HG03103 (cell line): Measurements from ENCODE around the gene ASGR1.
A peak's percentile ranks its signal among the peaks of the same experiment; 100 is the strongest.

Experiments used
- ATAC-seq: cut with Tn5 transposase; IDR thresholded peaks from one replicate; pipeline ENCODE4 v1.9.1; 2021; ENCODE audit warnings: low read depth; ENCODE audit not compliant: unreplicated experiment

ASGR1 gene, protein sequence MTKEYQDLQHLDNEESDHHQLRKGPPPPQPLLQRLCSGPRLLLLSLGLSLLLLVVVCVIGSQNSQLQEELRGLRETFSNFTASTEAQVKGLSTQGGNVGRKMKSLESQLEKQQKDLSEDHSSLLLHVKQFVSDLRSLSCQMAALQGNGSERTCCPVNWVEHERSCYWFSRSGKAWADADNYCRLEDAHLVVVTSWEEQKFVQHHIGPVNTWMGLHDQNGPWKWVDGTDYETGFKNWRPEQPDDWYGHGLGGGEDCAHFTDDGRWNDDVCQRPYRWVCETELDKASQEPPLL

DNA sequence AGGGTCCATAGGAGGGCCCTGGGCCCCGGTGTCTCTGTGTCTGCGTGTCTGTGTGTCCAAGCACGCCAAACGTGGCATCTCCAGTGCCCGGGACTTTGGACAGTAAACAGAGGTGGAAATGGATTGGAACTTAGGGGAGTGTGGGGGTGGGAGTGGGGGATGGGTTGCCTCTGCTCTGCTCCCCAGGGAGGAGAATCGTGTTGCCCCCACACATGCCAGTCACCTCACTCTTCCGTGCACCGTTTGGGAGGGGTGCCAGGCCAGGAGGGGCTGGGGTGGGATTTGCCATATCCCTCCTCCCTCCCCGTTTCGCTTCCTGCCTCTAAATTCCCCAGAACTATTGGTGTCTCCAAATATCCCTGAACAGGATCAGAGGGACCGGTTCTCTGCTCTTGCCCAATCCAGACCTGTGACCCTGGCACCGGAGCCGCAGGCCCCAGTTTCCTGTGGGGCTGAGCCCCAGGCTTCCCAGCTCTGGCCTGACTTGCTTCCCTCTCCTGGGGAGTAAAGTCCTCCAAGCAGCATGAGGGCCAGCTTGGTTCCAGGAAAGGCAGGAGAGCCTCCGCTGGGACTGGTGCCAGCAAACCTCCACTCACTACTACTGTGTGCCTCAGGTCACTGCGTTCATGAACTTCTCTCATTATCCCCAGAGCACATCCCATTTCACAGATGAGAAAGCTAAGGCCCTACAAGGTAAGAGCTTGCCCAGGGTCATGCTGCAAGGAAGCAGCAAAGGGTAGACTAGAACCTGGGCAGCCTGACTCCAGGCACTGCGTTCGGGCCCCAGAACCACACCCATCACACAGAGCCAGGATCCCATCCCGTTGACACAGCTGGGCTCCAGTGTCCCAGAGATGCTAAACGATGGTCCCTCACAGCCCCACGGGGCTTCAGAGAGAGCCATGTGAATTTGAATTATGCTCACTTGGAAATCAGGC lies at the start of gene ASGR1:
TSS of gene ASGR1 (minus strand) at position 54 of the 938 bp plus-strand sequence. CDS start 807 bp downstream, outside the sequence.
- ATAC-seq, result no peak

DNA sequence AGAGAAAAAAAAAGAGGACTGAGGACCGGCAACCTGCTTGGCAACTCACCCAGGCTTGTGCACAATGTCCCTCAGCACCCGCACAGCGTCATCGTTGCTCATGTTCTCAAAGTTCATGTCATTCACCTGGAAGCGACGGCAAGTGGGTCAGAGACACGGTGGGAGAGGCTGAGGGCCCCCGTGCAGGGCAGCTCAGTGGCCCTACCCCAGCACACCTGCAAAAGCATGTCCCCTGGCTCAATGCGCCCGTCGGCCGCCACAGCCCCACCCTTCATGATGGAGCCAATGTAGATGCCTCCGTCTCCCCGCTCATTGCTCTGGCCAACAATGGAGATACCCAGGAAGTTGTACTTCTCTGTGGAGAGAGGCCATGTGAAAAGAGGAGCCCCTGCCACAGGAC lies 49.8 kb upstream of the ASGR1 start:
- ATAC-seq, result no peak

DNA sequence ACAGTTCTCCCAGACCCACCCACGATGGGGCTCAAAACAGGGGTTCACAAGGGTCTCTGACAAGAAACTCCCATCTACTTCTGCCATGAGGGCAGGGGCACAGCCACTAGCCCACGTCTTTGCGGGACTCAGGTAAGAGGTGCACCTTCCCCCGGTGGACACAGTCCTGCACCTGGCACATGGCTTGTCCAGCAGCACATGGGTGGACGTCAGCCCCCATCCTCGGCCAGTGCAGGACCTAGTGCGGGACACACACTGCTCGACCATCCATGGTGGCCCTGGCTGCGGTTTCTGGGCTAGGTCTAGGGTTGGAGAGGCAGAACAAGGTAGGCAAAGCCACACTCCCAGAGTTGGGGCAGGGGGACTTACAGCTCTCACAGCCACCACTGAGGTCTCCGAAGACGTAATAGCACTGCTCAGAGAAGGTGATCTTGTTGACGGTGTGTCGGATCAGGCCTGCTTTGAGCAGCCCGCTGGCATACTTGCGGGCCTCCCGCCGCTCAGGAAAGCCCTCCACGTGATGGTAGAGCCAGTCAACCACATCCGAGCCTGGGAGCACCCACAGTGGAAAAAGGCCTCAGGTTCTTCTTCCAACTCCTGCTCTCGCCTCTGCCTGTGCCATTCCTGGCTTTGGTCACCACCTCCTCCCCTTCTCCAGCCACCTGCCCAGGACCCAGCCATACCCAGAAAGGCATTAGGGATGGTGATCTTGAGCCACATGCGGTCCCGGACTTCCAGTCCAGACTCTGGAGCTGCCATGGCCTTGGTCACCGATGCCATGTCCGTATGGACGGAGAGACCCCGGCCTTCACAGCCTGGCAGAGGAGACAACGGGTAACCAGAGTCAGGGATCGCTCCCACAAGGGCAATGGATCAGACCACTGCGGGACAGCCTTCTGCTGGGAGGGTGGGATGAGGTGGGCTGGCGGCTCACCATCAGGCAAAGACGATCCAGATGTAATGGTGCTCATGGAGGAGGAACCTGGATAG lies 47.8 kb upstream of the ASGR1 start:
- ATAC-seq, result no peak

DNA sequence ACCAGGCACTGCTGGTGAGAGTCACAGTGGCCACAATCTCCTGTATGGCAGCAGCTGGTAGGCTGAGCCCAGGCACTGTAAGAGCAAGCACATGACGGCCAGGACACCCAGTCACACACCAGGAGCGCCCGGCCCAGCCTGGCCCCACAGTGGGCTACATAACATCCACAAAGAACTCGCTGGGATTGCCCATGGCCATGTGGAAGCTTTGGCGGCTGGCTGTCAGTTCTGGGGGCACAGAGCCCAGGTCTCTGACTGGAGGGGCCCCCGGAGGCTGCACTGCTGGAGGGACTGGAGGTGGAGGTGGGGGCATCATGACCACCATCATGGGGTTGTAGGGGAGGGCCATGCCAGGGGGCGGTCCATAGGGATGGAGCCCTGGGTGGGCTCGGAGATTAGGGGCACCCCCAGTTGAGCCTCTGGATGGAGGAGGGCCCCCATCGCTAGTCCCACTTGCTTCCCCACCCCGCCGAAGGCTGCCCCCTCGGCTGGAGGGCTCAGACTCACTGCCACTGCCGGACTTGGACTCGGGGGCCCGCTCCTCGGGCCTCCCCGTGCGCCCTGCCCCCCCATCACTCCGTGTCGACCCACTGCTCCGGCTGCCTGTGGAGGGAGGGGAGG lies 46.7 kb upstream of the ASGR1 start:
- ATAC-seq, result no peak

DNA sequence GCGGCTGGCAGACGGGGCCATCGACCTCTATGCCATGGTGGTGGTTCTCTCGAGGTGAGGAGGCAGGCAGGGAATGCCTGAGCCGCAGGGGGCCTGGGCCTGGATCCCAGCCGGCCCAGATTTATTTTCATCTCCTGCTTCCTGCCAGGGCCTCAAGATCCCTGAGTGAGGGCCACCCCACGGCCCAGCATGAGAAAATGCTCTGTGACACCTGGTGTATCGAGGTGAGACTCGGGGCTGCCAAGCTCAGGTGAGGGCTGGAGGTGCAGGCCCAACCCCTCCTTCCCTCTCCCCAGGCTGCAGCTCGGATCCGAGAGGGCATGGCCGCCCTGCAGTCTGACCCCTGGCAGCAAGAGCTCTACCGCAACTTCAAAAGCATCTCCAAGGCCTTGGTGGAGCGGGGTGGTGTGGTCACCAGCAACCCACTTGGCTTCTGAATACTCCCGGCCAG lies 45.5 kb upstream of the ASGR1 start:
- ATAC-seq, result no peak

DNA sequence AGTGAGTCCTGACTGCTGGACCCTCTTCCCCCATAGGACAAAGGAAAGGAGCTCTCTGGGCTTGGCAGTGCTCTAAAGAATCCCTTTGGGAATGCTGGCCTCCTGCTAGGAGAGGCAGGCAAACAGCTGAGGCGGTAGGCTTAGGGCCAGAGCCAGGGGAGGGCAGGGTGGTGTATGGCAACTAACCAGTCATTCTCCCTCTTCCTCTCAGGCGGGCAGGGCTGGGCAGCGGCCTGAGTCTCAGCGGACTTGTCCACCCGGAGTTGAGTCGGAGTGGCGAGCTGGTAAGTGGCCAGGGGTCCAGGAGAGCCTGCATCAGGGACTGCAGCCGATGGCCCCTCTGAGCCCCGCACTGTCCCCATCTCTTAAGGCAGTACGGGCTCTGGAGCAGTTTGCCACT lies 44.9 kb upstream of the ASGR1 start:
- ATAC-seq, result no peak

DNA sequence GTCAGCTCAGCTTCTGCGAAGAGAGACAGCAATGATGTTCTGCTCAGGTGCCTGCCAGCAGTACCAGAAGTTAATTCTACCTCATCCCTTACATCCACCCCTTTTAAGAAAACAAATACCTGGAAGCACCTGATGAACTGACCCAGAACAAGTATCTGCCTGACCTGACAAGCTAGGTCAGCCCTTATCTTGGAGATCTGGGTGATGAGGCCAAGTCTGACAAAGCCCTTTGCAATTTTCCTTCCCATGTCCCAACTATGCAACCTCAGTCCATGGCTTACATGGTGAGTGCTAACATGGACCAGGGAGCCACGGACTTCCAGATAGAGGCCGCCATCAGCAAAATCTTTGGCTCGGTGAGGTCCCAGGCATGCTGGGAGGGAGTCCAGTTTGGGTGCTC lies 44.2 kb upstream of the ASGR1 start:
- no peak for ATAC-seq

DNA sequence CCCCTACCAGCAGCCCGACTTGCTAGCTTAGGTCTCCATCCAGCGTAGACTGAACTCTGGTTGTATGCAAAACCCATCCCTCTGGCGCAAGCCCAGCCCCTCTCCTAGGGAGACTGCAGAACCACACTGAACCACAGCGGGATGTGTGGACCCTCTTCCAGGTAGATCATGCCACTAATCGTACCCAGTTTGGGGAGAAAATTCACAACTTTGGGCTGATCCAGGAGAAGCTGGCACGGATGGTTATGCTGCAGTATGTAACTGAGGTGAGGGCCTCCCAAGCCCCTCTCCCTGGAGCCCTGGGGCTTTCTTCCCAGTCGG lies 43.8 kb upstream of the ASGR1 start:
- ATAC-seq, result no peak

DNA sequence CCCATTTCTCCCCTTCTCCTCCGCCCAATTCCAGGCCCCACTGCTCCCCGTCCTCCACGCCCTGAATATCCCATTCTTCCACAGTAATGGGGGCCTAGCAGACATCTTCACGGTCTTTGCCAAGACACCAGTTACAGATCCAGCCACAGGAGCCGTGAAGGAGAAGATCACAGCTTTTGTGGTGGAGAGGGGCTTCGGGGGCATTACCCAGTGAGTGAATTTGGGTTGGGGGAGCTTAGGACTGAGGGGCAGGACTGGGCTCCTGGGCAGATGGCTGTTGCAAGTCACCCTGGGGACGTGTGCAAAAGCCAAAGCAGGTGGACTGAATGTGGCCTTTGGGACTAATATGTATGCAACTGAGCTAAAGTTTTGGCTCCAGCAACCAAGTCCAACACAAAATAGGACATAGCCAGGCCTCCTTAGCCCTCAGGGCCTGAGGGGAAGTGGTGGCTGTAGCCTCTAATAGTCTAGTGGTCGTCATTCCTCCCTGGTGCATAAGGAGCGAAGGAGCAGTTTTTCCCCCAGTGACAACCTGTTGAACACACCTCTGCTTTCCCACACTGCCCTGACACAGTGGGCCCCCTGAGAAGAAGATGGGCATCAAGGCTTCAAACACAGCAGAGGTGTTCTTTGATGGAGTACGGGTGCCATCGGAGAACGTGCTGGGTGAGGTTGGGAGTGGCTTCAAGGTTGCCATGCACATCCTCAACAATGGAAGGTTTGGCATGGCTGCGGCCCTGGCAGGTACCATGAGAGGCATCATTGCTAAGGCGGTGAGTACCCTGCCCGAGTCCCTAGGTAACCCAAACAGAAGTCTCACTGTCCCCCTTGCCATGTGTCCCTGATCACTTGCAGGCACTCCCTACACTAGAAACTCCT lies 43.2 kb upstream of the ASGR1 start:
- ATAC-seq, result no peak

DNA sequence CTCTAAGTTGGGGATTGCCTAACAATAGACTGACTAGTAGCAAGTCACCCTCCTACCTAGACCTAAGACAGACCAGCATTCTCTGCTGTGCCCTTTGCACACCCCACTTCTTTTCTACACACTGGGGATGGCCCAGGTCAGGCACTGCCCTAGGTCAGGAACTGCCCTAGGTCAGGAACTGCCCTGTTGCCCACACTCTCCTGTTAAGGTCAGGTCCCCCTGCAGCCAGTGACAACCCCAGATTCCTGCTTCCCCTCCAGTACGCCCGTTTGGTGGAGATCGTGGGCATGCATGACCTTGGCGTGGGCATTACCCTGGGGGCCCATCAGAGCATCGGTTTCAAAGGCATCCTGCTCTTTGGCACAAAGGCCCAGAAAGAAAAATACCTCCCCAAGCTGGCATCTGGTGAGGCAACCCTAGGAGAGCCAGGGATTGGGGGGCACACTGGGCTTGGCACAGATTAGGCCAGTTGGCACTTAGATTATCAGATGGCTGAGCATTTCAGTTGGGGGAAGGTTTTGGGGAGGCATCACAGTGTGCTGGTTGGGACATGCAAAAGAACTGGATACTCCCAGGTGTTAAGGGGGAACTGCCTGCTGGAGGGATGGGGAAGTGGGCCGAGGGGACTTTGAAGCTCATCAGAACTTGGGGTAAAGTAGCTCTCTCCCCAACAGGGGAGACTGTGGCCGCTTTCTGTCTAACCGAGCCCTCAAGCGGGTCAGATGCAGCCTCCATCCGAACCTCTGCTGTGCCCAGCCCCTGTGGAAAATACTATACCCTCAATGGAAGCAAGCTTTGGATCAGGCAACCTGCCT lies 42.3 kb upstream of the ASGR1 start:
- no peak for ATAC-seq

DNA sequence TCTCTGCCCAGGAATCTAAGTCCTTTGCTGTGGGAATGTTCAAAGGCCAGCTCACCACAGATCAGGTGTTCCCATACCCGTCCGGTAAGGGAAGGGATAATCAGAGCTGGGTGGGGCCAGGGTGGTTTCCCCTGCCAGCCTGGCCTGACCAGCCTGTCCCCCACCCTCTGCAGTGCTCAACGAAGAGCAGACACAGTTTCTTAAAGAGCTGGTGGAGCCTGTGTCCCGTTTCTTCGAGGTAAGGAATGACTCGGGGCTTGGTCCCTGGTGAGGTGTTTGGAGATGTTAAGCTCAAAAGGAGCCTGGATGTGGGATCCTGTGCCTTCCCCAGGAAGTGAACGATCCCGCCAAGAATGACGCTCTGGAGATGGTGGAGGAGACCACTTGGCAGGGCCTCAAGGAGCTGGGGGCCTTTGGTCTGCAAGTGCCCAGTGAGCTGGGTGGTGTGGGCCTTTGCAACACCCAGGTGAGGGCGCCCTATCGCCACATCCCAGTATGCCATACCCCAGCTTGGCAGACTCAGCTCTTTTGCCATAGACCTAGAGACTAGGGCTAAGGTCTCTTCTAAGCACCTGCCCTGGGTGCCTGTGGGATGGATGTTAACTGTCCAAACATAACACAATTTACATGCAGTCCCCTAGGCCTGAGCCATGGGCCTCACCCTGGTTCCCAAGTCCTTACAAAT lies 41.6 kb upstream of the ASGR1 start:
- ATAC-seq, result no peak

DNA sequence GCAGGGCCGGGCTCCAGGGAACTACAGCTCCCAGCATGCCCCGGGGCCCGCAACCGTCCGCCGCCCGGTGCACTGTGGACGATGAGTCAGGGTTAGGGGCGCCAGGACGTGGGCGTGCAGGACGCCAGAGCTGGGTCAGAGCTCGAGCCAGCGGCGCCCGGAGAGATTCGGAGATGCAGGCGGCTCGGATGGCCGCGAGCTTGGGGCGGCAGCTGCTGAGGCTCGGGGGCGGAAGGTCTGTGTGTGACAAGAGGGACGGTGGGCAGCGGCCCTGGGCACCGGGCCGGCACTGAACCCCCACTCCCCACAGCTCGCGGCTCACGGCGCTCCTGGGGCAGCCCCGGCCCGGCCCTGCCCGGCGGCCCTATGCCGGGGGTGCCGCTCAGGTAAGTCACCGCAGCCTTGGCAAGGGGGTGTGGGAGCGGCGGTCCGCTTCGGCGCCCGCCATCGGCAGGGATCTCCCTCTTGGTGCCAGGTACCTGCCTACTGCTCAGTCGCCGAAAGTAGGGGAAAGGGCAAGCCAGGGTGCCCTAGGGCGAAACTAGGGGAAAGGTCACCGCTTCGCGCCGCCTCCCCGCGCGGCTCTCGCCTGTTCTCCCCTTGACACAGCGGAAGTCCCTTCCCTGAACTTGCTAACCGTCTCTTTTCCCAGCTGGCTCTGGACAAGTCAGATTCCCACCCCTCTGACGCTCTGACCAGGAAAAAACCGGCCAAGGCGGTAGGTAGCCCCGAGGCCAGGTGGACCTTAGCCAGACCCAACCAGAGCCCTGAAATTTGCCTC lies 40.8 kb upstream of the ASGR1 start, which contains the start of the genes ACADVL and DLG4:
TSS of gene ACADVL (plus strand) at position 127 of the 781 bp plus-strand sequence. CDS start at position 174, 47 bp downstream.
TSS of gene DLG4 (minus strand) at position 25 of the 781 bp plus-strand sequence.
- peak; percentile 71 for ATAC-seq

DNA sequence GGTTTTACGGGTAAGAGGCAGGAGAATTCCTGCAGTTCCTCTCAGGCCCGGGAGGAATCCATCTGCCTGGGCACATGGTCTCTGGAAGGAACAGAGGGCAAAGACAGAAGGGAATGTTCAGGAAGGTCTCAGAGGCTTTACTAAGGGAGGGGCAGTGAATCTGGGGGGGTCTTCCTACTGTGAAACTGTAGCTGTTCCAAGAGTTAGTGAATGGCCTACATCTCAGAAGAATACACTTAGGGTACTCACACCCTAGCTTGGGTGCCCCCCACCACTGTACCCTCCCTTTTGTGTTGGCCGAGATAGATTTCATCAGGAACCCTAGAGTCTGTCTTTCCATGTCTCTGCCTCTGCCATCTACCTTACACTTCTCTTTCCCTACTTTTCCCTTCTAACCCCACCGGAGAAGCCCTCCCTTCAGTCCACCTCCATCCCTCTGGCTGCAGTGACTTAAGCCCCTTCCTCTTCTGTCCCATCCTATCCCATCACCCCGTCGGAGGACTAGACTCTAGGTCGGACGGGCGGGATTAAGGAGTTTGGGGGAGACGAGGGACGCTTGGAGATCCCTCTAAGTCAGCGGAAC lies 40.1 kb upstream of the ASGR1 start:
- ATAC-seq, result no peak

DNA sequence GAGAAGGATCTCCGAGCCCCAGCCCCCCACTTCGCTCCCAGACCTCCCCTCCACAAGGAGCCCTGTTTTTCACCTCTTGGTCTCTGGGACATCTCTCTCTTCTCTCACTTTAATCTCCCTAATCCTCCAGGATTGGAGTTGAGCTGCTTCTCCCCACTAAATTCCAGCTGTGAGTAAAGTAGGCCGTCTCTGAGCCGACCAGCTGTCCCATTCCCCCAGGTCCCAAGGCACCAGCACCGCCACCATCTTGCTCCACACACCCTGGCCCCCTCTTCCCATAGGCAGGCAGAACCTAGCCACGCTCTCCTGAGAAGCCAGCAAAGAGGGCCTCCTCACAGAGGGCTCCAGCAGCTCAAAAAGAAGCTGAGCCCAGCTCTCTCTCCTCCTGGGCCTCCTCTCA lies 39.6 kb upstream of the ASGR1 start:
- no peak for ATAC-seq

DNA sequence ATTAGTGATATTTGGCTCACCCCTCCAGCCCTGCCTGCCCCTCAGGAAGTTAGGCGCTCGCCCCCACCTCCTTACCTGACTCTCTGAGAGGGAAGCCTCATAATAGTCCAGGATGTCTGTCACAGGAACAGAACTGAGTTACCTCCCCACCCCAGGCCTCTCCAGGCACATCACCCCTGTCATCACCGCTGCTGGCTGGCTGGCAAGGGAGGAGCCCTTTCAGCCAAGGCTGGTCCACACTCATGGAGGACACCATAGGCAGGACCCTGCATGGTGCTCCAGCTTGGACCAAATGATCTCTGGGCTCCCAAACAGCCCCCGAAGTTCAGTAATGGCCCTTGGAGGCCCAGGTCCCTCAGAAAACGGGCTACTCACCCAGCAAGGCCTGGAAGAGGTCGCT lies 39.0 kb upstream of the ASGR1 start:
- no peak for ATAC-seq

DNA sequence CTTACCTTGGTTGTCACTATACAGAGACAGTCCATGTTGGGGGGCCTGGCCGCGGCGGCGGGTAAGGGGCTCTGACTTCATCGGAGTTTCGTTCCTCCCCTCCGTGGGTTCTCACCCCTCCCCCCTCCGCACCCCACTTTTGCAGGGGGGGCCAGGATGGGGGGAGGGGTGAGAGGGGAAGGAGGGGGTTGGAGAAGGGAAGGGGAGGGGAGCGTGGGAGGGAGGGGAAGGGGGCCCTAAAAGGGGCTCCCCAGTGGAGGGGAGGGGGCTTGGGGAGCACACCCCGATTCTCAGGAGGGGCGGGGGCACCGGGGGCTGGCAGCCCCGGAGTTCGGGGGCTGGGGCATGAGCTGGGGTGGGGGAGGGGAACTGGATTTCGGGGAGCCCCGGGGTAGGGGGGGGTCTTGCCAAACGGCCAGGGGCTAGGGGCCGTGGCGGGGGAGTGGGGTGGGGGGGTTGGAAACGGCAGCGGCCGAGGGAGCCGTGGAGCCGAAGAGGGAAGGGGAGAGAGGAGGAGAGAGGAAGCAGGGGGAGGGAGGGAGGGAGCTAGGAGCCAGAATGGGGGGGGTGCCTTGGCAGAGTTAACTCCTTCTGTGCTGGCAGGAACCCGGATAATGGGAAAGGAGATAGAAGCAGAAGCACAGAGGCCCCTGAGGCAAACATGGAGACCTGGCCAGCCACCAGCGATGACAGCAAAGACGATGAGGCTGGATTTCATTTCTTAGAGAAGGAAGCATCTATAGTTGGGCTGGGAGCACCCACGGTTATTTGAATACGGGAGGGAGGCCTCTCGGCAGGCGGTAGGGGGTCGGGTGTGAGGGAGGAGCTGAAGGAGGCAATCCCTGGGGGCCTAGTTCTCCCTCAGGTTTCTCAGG lies 38.2 kb upstream of the ASGR1 start:
- ATAC-seq, result no peak
